GM21360 (cell line): ENCODE measurements around the gene USP54.

ENCODE experiments used
- ATAC-seq: cut with Tn5 transposase; IDR thresholded peaks from one replicate; pipeline ENCODE4 v1.9.1; 2021; ENCODE audit warnings: mild to moderate bottlenecking, moderate library complexity; ENCODE audit not compliant: unreplicated experiment

The USP54 gene

GRCh38 chr10:73480158-73480557 is 111.0 kb downstream of the USP54 start:
- no peak for ATAC-seq

- ATAC-seq, result no peak
These were observed 112.5 kb downstream of the USP54 start for GRCh38 chr10:73478636-73479035.

- ATAC-seq, result no peak
These were observed 119.9 kb downstream of the USP54 start for GRCh38 chr10:73471226-73471625.

- ATAC-seq, result no peak
These were observed 121.6 kb downstream of the USP54 start for GRCh38 chr10:73469579-73469978.

GRCh38 chr10:73467206-73467605 is 123.9 kb downstream of the USP54 start:
- no peak for ATAC-seq

GRCh38 chr10:73465978-73466726 is 125.0 kb downstream of the USP54 start:
- no peak for ATAC-seq

GRCh38 chr10:73460897-73461296 is 130.2 kb downstream of the USP54 start:
- no peak for ATAC-seq

- no peak for ATAC-seq
These were observed 131.3 kb downstream of the USP54 start for GRCh38 chr10:73459683-73460314.

GRCh38 chr10:73456187-73456890 is 134.8 kb downstream of the USP54 start:
- ATAC-seq, result no peak

GRCh38 chr10:73449113-73449512 is 142.0 kb downstream of the USP54 start:
- ATAC-seq, result no peak

GRCh38 chr10:73448384-73448783 is 142.8 kb downstream of the USP54 start:
- no peak for ATAC-seq
